GM12878 (cell line): Measurements from ENCODE around the gene PAX2. TPM values are rescaled to one million over a fixed set of nuclear protein-coding genes. Genes with fewer than 3 reads are reported as not detected.
A peak's percentile ranks its signal among the peaks of the same experiment; 100 is the strongest.

ENCODE experiments used
- ATAC-seq: fragments of 200-7000 bp; cut with Tn5 transposase; 3 replicates; pipeline ENCODE4 v1.9.1; 2020; ENCODE audit warnings: mild to moderate bottlenecking, moderate library complexity
- BruUV-seq: library from RNA; stranded (reverse); fragments of 400-500 nt; replicated peaks from 2 replicates; lab custom pipeline; 2021; lab: Mats Ljungman, UMichigan
- CTCF ChIA-PET: fragments of 300-600 bp; sonication (Branson Sonifier 250); formaldehyde crosslinking; extraction: SDS; loops from one replicate; lab custom pipeline; 2021; ENCODE audit warnings: inconsistent platforms; lab: Yijun Ruan, JAX
- POLR2A ChIA-PET: fragments of 350-600 bp; formaldehyde crosslinking; extraction: SDS; loops from one replicate; lab custom pipeline; 2021; ENCODE audit warnings: inconsistent platforms; lab: Charles Lee
- RAD21 ChIA-PET: fragments of 300-600 bp; sonication (Branson Sonifier 250); formaldehyde crosslinking; loops from one replicate; lab custom pipeline; 2023; ENCODE audit warnings: antibody characterized with exemption; ENCODE audit not compliant: unreplicated experiment; lab: Charles Lee
- SMC1A ChIA-PET: fragments of 300-600 bp; sonication (Branson Sonifier 250); formaldehyde crosslinking; loops from one replicate; lab custom pipeline; 2023; ENCODE audit not compliant: unreplicated experiment, uncharacterized antibody; lab: Charles Lee
- DNase-seq: peaks from one replicate; pipeline ENCODE4 v3.0.0-alpha.2; 2011; ENCODE audit warnings: low read depth, low spot score
- FAIRE-seq: peaks from 3 replicates; lab custom pipeline; 2011; peaks lifted over from hg19 to GRCh38; lab: Jason Lieb, UNC
- H2AFZ ChIP-seq: 2 replicates; pipeline ENCODE4 v1.6.0; 2011; ENCODE audit warnings: low read depth, low read length, control low read depth; ENCODE audit not compliant: control insufficient read depth
- H3K27ac ChIP-seq: 2 replicates; pipeline ENCODE4 v1.5.1; 2011; ENCODE audit warnings: control low read depth; ENCODE audit not compliant: control insufficient read depth, insufficient read depth
- H3K27me3 ChIP-seq, 2 experiments: replicated peaks in 1 of 2; 2 replicates each; pipeline versions ENCODE4 v1.6.0 to v1.6.1; 2011; ENCODE audit warnings: low read length in 1 of 2; ENCODE audit not compliant: control insufficient read depth in 2 of 2, insufficient read depth in 2 of 2
- H3K36me3 ChIP-seq, 2 experiments: 2 replicates each; pipeline ENCODE4 v1.5.1; 2011; ENCODE audit warnings: low read length in 1 of 2; ENCODE audit not compliant: control insufficient read depth in 2 of 2, insufficient read depth in 2 of 2
- H3K4me1 ChIP-seq: 2 replicates; pipeline ENCODE4 v1.6.1; 2011; ENCODE audit warnings: mild to moderate bottlenecking, low read length, moderate library complexity, mixed read lengths; ENCODE audit not compliant: control insufficient read depth, insufficient read depth
- H3K4me2 ChIP-seq: 2 replicates; pipeline ENCODE4 v1.6.0; 2011; ENCODE audit warnings: control low read depth; ENCODE audit not compliant: control insufficient read depth, insufficient read depth
- H3K4me3 ChIP-seq: fragments of 200-600 bp; sonication (generic); 2 replicates; pipeline ENCODE4 v1.5.1; 2016
- H3K79me2 ChIP-seq: 2 replicates; pipeline ENCODE4 v1.6.0; 2011; ENCODE audit warnings: low read length; ENCODE audit not compliant: control insufficient read depth, insufficient read depth
- H3K9ac ChIP-seq: 2 replicates; pipeline ENCODE4 v1.8.0; 2011; ENCODE audit warnings: low read length, control low read depth, mixed read lengths; ENCODE audit not compliant: control insufficient read depth, insufficient read depth
- H3K9me3 ChIP-seq: replicated peaks from 3 replicates; pipeline ENCODE4 v1.5.1; 2011; ENCODE audit warnings: mild to moderate bottlenecking, low read length; ENCODE audit not compliant: control insufficient read depth, insufficient read depth
- H4K20me1 ChIP-seq: 2 replicates; pipeline ENCODE4 v1.6.0; 2011; ENCODE audit not compliant: control insufficient read depth, insufficient read depth
- BHLHE40 ChIP-seq, 2 experiments: fragments of 450-650 bp in 1 of 2; IDR thresholded peaks; 2 replicates each; pipeline ENCODE4 v1.6.1; 2011 to 2017; ENCODE audit warnings: low read depth in 2 of 2, borderline replicate concordance in 1 of 2, improper control_type of control experiment in 1 of 2, low read length in 1 of 2, mild to moderate bottlenecking in 1 of 2
- EZH2 ChIP-seq: IDR thresholded peaks from 2 replicates; pipeline ENCODE4 v1.6.1; 2012; ENCODE audit warnings: low read depth, mild to moderate bottlenecking, control low read depth, inconsistent platforms, low read length, borderline replicate concordance; ENCODE audit not compliant: control insufficient read depth
- SMARCA5 ChIP-seq: fragments of 450-650 bp; IDR thresholded peaks from 2 replicates; pipeline ENCODE4 v1.6.1; 2017; ENCODE audit warnings: mild to moderate bottlenecking
- SUZ12 ChIP-seq: fragments of 200-600 bp; sonication (generic); IDR thresholded peaks from one replicate; pipeline ENCODE4 v1.6.1; 2018; ENCODE audit warnings: antibody characterized with exemption, mild to moderate bottlenecking; ENCODE audit not compliant: unreplicated experiment
- TCF12 ChIP-seq: IDR thresholded peaks from 2 replicates; pipeline ENCODE4 v1.6.1; 2011; ENCODE audit warnings: low read depth, mild to moderate bottlenecking, low read length
- WGBS: methylation state at CpG from one replicate; pipeline ENCODE4 v1.1.6; 2016; ENCODE audit warnings: low lambda C conversion rate; ENCODE audit not compliant: insufficient replicate concordance, insufficient coverage; ENCODE audit errors: missing lambda C conversion rate; 5-methylcytosine and 5-hydroxymethylcytosine counted together
- in situ Hi-C: fragments of 300-500 bp; cut with MboI; formaldehyde crosslinking; loops from 9 replicates; pipeline ENCODE4 v1.14.3; 2018; ENCODE audit warnings: mixed read lengths
- intact Hi-C: fragments of 100-400 bp; cut with micrococcal nuclease; formaldehyde crosslinking; loops from one replicate; pipeline ENCODE4 v1.14.2; 2022; ENCODE audit not compliant: unreplicated experiment
- polyA plus RNA-seq, 11 experiments: library from polyadenylated mRNA; depleted of rRNA in 4 of 11; unstranded in 6 of 11; stranded (reverse) in 5 of 11; fragments of >200 nt; fragmentation: Nextera tagmentation in 4 of 11; fragmentation: Illumina TruSeq in 1 of 11; extraction: Ambion mirVana in 4 of 11; extraction: Trizol in 1 of 11; gene quantifications; 1 replicate in 1 of 11; 2 replicates in 10 of 11; pipeline versions ENCODE4 v1.2.1 to v1.2.3, GENCODE V29; 2011 to 2016; ENCODE audit warnings: inconsistent platforms in 2 of 11, missing spikeins in 2 of 11, low read depth in 1 of 11
- total RNA-seq, 4 experiments: library from RNA; depleted of rRNA in 3 of 4; stranded (reverse); fragments of >200 nt in 3 of 4; fragmentation: Illumina TruSeq in 1 of 4; extraction: Trizol in 1 of 4; gene quantifications; 2 replicates each; pipeline versions ENCODE4 v1.2.1 to v1.2.3, GENCODE V29; 2013 to 2021
- TF ChIP-seq, protein P1 (sequence below): fragments of 450-650 bp; formaldehyde crosslinking; IDR thresholded peaks from 2 replicates; pipeline ENCODE4 v1.4.0; 2020; ENCODE audit warnings: mild to moderate bottlenecking, moderate library complexity

PAX2 gene
- total and polyA plus RNA-seq, 10 of the 15 experiments (the other 5 are each of a cell fraction or from before 2014, with no cell fraction given): not detected

DNA sequence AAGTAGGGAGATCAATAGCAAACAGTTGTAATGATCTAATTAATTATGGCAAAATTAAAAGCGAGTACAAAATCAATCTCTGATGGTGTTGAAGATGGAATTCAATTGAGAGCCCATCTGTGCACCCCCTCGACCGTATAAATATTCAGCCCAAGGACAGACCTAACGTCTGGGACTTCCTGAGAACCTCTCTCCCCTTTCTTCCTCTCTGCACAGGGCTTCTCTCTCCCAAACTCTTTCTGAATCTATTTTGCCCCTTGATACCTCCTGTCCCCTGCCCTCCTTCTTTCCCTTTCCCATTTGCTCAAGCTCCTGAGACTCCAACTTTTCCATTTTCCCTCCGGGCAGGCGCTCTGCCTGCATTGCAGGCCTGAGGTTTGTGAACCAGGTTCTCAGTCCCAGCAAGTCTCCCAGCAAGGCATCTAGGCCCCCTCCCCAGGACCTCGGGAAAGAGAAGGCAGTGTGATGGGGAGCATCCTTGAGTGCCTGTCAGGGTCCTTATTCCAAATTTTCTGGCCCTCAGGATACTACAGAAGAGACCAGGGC is 8.5 kb upstream of the PAX2 start:
- Histone ChIP-seq H3K36me3 (no peaks in the 10 kb centered on the region), H3K27me3 (peaks cover 26 to 39% of the 10 kb centered on the region in 2 experiments), H3K27ac (no peak overlapping the region), H3K4me1 (no peaks in the 10 kb centered on the region), H3K4me2 (no peak overlapping the region), H4K20me1 (no peaks in the 10 kb centered on the region; the same call in 1 of the 2 replicates), H2AFZ (no peak overlapping the region), H3K9ac (no peak overlapping the region), H3K9me3 (no peaks in the 10 kb centered on the region), H3K79me2 (no peaks in the 10 kb centered on the region), H3K4me3 (no peak overlapping the region)
- WGBS: 27% methylated on average over 7 of the region's 7 CpGs
- in situ Hi-C loops (no loop called here), intact Hi-C loops (no loop called here)
- CTCF ChIA-PET: no interaction called here
- SMC1A ChIA-PET: no interaction called here
- ATAC-seq: no peak
- no TSS peak for BruUV-seq
- POLR2A ChIA-PET: no interaction called here
- TF ChIP-seq EZH2: peak; percentile 66; the same call in 1 of the 2 replicates
- TF ChIP-seq SMARCA5: no peak
- DNase-seq: no peak
- no peak for FAIRE-seq
- RAD21 ChIA-PET: no interaction called here

DNA sequence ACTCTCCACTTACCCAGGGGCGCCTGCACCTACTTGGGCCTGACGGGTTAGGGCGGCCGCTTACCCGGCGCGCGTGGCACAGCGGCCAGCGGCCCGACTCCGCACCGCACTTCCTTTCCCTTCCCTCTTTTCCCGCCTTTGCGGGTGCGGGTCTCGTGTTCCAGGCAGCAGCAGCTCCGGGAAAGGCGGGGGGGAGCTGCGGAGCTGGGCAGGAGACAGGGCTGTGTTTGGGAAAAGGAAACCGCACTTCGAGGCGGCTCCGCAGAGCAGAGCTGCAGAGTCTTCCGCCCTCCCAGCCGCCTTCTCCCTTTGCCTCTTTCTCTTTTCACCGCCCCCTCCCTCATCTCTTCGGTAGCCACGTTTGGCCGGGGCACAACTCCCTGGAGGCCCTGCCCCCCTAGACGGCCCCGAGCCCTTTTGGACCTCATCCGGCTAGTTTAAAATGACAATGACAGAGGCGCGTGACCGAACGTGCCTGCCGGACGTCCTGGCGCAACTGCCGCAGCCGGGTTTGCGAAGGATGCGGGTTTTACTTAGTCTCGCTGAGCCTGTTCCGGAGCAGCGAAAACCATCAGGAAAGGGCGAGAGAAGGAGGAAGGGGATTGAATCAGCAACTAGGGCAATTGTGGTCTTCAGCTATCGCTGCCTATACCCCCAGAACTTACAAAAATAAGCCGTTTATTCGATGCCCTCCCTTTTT is 7.9 kb upstream of the PAX2 start:
- peaks cover 26 to 42% of the 10 kb centered on the region in 2 experiments for H3K27me3 ChIP-seq
- TF ChIP-seq SUZ12: peak; percentile 74
- TF ChIP-seq EZH2: 0 out of 2 replicates have a peak, but pooled peaks have one; percentile 61
- TF ChIP-seq, protein P1, sequence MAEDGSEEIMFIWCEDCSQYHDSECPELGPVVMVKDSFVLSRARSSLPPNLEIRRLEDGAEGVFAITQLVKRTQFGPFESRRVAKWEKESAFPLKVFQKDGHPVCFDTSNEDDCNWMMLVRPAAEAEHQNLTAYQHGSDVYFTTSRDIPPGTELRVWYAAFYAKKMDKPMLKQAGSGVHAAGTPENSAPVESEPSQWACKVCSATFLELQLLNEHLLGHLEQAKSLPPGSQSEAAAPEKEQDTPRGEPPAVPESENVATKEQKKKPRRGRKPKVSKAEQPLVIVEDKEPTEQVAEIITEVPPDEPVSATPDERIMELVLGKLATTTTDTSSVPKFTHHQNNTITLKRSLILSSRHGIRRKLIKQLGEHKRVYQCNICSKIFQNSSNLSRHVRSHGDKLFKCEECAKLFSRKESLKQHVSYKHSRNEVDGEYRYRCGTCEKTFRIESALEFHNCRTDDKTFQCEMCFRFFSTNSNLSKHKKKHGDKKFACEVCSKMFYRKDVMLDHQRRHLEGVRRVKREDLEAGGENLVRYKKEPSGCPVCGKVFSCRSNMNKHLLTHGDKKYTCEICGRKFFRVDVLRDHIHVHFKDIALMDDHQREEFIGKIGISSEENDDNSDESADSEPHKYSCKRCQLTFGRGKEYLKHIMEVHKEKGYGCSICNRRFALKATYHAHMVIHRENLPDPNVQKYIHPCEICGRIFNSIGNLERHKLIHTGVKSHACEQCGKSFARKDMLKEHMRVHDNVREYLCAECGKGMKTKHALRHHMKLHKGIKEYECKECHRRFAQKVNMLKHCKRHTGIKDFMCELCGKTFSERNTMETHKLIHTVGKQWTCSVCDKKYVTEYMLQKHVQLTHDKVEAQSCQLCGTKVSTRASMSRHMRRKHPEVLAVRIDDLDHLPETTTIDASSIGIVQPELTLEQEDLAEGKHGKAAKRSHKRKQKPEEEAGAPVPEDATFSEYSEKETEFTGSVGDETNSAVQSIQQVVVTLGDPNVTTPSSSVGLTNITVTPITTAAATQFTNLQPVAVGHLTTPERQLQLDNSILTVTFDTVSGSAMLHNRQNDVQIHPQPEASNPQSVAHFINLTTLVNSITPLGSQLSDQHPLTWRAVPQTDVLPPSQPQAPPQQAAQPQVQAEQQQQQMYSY: no peak
- TF ChIP-seq BHLHE40 (IDR thresholded peaks at IDR 0.05; ENCODE audit: borderline replicate concordance in 1 of 2, low read depth in 2 of 2, low read length in 1 of 2): peak in 1 of 2 experiments; percentile 22; a peak in 1 of 4 replicates
- TF ChIP-seq TCF12: no peak
- H3K79me2 ChIP-seq: no peaks in the 10 kb centered on the region
- WGBS: 21% methylated on average over 51 of the region's 51 CpGs
- RAD21 ChIA-PET: no interaction called here
- no peaks in the 10 kb centered on the region for H3K36me3 ChIP-seq
- ATAC-seq: no peak
- in situ Hi-C loops: no loop called here
- H4K20me1 ChIP-seq: no peaks in the 10 kb centered on the region; the same call in 1 of the 2 replicates
- no peak overlapping the region for H3K4me3 ChIP-seq
- BruUV-seq: no TSS peak
- SMC1A ChIA-PET: interaction anchor here (1.3 kb wide), 1 partner anchor 141 kb away, joined by 3 read pairs; no protein-coding TSS in a partner anchor
- CTCF ChIA-PET: no interaction called here
- H2AFZ ChIP-seq: no peak overlapping the region
- H3K9ac ChIP-seq: no peak overlapping the region
- POLR2A ChIA-PET: no interaction called here
- FAIRE-seq: no peak
- no peaks in the 10 kb centered on the region for H3K9me3 ChIP-seq
- no peak overlapping the region for H3K27ac ChIP-seq
- DNase-seq: no peak
- H3K4me1 ChIP-seq: no peaks in the 10 kb centered on the region
- no peak overlapping the region for H3K4me2 ChIP-seq
- intact Hi-C loops: no loop called here
